GM19043 (cell line): ENCODE data around the gene SAT1.
A peak's percentile ranks its signal among the peaks of the same experiment; 100 is the strongest.

Experiments used
- ATAC-seq: cut with Tn5 transposase; IDR thresholded peaks from one replicate; pipeline ENCODE4 v1.9.1; 2021; ENCODE audit warnings: low read depth; ENCODE audit not compliant: unreplicated experiment

The SAT1 gene

GRCh38 chrX:23773601-23774175, 9.3 kb upstream of the SAT1 start:
- ATAC-seq, result peak; percentile 87

- no peak for ATAC-seq
These were observed 6.6 kb upstream of the SAT1 start for GRCh38 chrX:23776363-23776762.

- no peak for ATAC-seq
These were observed 3.9 kb upstream of the SAT1 start for GRCh38 chrX:23779025-23779424.

- ATAC-seq, result no peak
These were observed 518 bp upstream of the SAT1 start for GRCh38 chrX:23782455-23782854.

- no peak for ATAC-seq
These were observed 856 bp downstream of the SAT1 start for GRCh38 chrX:23783589-23784469.

GRCh38 chrX:23784470-23785331, 1.7 kb downstream of the SAT1 start:
- ATAC-seq, result no peak

GRCh38 chrX:23785580-23785979, 2.6 kb downstream of the SAT1 start:
- no peak for ATAC-seq

GRCh38 chrX:23786268-23786815, 3.4 kb downstream of the SAT1 start:
- ATAC-seq, result no peak

GRCh38 chrX:23787745-23788118, 4.8 kb downstream of the SAT1 start:
- ATAC-seq, result no peak

GRCh38 chrX:23788521-23788920, 5.5 kb downstream of the SAT1 start:
- ATAC-seq, result peak; percentile 81

- ATAC-seq, result no peak
These were observed 6.0 kb downstream of the SAT1 start for GRCh38 chrX:23788946-23789345.

GRCh38 chrX:23789386-23790154, 6.6 kb downstream of the SAT1 start:
- no peak for ATAC-seq

GRCh38 chrX:23790155-23790497, 7.2 kb downstream of the SAT1 start:
- ATAC-seq, result no peak

- ATAC-seq, result no peak
These were observed 10.0 kb downstream of the SAT1 start for GRCh38 chrX:23792861-23793553.

GRCh38 chrX:23795221-23795620, 12.2 kb downstream of the SAT1 start:
- ATAC-seq, result no peak

GRCh38 chrX:23797371-23798128, 14.6 kb downstream of the SAT1 start:
- ATAC-seq, result no peak

- ATAC-seq, result no peak
These were observed 16.6 kb downstream of the SAT1 start for GRCh38 chrX:23799469-23800065.

- no peak for ATAC-seq
These were observed 19.5 kb downstream of the SAT1 start for GRCh38 chrX:23802431-23802830.

GRCh38 chrX:23803931-23804381, 21.0 kb downstream of the SAT1 start:
- no peak for ATAC-seq
